AG09309 (cell line): ENCODE data around the gene DENND1A.
A peak's percentile ranks its signal among the peaks of the same experiment; 100 is the strongest.

ENCODE experiments used
- DNase-seq: peaks from one replicate; pipeline ENCODE4 v3.0.0-alpha.2; 2010; ENCODE audit warnings: low read depth
- H3K4me3 ChIP-seq: 2 replicates; pipeline ENCODE4 v1.5.1; 2011; ENCODE audit warnings: mild to moderate bottlenecking, low read depth, low read length, moderate library complexity; ENCODE audit not compliant: control insufficient read depth
- TF ChIP-seq, protein P1 (sequence below): IDR thresholded peaks from 2 replicates; pipeline ENCODE4 v1.5.1; 2011; ENCODE audit warnings: mild to moderate bottlenecking, low read depth, low read length, inconsistent platforms; ENCODE audit not compliant: insufficient read depth, control insufficient read depth; ENCODE audit errors: missing control alignments

Gene DENND1A

DNA sequence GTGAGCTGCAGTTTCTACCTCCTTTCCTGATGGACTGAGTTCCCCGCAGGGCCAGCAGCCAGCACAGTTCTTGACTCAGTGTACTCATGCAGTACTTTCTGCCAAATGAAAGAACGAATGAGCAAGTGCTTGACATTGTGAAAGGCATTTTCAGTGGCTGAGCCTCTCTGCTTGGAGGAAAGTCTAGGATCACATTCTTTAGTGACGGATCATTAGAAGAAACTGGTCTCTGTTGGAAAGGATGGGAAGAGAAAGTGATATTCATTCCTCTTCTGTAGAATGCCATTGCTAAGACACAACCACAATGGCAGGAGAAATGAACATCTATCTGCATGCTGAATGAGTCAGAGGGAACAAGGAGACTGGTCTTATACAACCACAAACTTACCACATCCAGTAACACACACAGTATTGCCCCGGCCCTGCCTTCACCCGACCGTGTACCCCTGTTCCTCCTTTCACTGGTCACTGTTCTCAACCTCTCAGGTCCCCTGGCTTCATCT, 367.0 kb downstream of the DENND1A start:
- no peak overlapping the region for H3K4me3 ChIP-seq
- TF ChIP-seq, protein P1, sequence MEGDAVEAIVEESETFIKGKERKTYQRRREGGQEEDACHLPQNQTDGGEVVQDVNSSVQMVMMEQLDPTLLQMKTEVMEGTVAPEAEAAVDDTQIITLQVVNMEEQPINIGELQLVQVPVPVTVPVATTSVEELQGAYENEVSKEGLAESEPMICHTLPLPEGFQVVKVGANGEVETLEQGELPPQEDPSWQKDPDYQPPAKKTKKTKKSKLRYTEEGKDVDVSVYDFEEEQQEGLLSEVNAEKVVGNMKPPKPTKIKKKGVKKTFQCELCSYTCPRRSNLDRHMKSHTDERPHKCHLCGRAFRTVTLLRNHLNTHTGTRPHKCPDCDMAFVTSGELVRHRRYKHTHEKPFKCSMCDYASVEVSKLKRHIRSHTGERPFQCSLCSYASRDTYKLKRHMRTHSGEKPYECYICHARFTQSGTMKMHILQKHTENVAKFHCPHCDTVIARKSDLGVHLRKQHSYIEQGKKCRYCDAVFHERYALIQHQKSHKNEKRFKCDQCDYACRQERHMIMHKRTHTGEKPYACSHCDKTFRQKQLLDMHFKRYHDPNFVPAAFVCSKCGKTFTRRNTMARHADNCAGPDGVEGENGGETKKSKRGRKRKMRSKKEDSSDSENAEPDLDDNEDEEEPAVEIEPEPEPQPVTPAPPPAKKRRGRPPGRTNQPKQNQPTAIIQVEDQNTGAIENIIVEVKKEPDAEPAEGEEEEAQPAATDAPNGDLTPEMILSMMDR, result no peak
- DNase-seq, result peak; percentile 90

DNA sequence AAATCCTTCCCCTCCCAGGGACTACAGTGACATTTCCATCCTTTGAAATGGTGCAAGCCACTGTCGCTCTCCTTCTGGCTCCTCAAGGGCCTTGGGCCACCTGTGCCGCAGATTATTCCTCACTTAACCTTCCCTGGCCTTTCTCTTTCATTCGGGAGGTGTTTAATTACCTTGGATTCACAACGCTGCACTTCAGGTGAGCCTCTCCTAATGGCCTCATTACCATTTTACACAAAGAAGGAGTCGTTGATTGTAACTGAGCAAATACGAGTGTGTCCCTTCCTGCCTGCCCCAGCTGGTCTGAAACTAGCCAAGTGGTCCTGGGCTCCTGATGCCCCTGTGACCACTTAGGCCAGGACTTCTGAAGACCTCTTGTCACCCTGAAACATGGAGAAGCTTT, 368.9 kb downstream of the DENND1A start:
- TF ChIP-seq, protein P1, result no peak
- H3K4me3 ChIP-seq, result no peak overlapping the region
- DNase-seq, result no peak

GRCh38 chr9:123556464-123557435, 373.2 kb downstream of the DENND1A start:
- DNase-seq, result no peak
- no peak overlapping the region for H3K4me3 ChIP-seq
- TF ChIP-seq, protein P1, result no peak

GRCh38 chr9:123555646-123556045, 374.3 kb downstream of the DENND1A start:
- no peak for DNase-seq
- TF ChIP-seq, protein P1, result no peak
- no peak overlapping the region for H3K4me3 ChIP-seq

DNA sequence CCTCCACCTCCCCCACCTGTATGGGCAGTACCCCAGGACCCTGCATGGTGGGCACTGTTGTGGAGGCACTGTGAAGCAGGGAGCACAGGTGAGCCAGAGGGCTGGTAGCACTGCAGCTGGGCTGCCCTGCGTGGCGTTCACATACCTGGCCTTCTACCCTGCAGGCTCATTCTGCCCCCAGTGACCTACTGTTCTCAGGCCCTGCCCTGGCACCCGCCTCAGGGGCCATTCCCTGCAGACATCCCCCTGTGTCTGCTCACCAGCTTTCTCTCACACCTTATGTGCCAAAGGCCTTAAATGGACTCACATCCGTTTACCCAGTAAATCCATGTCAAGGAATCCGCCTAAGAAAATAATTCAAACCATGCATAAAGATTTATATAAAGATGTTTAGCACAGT, 377.4 kb downstream of the DENND1A start:
- DNase-seq, result no peak
- TF ChIP-seq, protein P1, result no peak
- H3K4me3 ChIP-seq, result no peak overlapping the region

DNA sequence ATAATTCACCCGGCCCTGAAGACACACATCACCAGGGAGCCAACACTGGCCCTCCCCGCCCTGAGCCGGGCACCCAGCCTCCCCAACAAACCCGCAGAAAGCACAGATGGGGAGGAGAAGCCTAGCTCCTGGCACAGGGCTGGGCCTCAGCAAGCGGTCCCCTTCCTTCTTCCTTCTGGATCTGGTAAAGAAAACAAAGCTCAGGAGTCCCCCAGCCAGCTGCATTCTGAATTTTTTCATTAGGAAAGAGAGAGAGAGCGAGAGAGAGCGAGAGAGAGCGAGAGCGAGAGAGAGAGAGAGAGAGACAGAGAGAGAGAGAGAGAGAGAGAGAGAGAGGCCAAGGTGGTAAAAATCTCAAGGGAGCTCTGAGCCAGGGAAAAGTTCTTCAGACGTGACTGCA, 378.2 kb downstream of the DENND1A start:
- H3K4me3 ChIP-seq, result no peak overlapping the region
- TF ChIP-seq, protein P1, result no peak
- no peak for DNase-seq
